GM21529 (cell line): ENCODE data around the gene SLC44A3.

Experiments used
- ATAC-seq: cut with Tn5 transposase; IDR thresholded peaks from one replicate; pipeline ENCODE4 v1.9.1; 2021; ENCODE audit not compliant: unreplicated experiment

The SLC44A3 gene

DNA sequence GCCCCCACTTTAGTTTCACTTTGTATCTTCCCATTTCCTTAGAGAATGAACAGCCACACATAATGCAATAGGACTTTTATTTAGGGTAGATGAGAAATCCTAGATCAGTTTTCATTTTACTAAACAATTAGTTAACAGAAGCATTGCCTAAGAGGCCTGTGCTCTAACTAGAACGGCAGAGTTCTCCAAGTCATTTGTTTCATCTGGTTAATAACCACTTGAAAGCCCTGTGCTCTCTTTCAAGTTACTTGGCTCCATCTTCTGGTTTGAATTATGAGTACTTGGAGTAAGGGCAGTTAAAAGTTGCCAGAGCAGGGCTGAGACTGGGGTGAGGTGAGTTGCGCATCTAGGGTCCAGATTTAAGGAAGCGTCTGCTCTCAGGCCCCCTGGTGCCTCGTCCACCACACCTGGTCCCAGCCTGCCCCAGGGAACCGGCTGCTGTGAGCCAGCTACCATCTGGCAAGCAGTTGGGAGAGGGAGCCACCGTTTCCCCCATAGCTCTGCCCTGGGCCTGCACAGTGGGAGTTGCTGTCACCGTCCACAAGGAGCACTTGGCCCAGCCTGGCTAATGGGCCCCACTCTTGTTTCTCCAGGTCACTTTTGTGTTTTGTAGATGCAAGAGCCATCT, 18.1 kb upstream of the SLC44A3 start:
- ATAC-seq: peak; percentile 79

DNA sequence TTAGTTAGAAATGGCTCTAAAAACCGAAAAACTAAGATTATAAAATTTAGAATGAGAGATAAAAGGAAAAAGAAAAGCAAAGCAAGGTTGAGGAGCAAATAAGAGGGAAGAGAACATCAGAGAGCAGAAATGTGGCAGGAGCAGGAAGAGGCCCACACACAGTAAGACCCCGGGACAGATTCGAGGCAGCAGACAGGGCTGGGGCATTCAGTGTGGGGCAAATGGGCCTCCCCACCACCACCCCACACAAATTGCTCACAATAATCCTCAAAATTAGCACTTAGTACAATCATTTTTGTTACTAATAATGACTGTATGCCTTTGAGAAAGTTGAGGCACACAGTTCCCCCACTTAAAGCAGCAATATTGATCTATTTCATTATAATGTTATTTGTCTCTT, 17.1 kb upstream of the SLC44A3 start:
- ATAC-seq: no peak

DNA sequence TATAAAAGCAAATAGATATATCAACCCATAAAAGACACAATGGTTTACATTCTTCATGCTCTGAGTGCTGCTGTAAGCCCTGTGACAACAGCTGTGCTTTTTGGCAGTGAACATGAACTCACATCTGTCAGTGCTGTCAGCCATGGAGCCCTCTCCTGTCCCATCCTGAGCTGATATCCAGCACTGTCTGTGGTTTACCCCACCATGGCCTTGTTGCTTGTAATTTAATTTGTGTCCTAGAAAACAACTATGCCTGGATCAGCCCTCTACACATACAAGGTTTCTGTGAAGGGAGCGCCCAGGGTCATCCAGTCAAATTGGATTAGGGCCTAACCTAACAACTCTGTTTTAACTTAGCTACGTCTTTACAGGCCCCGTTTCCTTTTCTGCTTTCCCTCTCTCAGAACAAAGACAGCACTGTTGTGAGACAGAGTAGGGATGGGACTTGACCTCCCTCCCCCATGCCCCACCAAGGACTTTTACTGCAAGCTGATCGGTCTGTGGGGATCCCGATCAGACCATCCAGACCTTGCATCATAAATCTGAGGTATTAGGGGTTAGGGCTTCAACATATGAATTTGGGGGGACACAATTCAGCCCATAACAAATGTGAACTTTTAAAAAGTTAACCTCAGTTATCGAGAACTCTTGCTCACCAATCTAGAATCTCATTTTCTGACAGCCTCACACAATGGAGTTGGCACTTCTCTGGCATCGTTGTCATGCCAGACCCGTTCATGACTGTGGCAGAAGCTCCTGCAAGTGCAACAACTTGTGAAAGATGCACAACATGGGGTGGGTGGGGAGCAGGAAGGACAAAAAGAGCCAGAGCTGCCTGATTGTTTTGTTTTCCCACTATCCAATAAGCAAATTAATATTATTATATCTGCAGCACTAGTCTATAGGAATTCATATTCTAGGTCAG, 16.4 kb upstream of the SLC44A3 start:
- no peak for ATAC-seq

DNA sequence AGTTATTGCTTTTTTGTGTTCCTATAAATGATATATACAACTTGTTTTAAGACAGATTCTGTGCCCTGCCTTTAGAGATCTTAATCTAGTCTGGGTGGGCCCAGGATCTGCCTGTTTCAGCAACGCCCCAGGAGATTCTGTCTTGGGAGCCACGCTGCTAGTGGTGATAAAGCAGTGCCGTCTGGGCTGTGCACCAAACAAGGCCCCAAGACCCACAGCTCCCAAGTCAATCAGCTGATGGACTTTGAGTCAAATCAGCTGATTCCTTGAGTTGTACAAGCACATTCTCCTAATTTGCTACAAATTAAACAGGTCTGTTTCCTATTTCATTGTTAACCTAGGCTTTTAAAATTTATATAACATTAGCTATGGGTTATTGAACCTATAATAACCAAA, 15.7 kb upstream of the SLC44A3 start:
- ATAC-seq: no peak

DNA sequence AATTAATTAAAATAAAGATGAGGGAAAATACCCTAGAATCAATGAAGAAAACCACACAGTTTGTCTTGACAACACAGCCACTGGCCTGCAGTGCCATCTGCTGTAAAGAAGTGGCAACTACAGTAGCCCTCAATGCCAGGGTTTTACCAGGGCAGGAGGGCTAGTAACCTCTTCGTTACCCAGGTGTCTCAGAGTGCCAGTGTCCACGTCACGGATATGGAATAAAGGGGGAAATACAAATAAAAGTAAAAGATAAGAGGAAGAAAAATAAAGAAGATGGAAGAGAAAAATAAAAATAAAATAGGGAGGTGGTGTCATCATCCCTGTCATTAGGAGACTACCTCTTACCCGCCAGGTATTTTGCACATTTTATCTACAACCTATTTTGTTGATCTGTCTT, 14.2 kb upstream of the SLC44A3 start:
- no peak for ATAC-seq

DNA sequence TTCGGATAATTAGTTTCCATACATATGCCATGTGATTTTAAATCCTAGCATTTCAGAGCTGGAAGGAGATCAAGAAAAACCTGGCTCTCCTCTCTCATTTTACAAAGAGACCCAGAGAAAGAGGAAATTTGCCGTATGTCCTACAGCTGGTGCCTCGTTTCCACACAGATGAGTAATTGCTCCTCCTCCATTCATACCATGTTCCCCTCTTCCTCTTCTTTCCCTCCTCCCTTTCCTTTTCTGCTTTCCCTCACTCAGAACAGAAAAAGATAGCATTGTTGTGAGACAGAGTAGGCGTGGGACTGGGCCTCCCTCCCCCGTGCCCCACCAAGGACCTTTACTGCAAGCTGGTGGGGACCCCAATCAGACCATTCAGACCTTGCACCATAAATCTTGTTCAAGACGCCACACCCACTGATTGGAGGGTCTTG, 13.7 kb upstream of the SLC44A3 start:
- no peak for ATAC-seq

DNA sequence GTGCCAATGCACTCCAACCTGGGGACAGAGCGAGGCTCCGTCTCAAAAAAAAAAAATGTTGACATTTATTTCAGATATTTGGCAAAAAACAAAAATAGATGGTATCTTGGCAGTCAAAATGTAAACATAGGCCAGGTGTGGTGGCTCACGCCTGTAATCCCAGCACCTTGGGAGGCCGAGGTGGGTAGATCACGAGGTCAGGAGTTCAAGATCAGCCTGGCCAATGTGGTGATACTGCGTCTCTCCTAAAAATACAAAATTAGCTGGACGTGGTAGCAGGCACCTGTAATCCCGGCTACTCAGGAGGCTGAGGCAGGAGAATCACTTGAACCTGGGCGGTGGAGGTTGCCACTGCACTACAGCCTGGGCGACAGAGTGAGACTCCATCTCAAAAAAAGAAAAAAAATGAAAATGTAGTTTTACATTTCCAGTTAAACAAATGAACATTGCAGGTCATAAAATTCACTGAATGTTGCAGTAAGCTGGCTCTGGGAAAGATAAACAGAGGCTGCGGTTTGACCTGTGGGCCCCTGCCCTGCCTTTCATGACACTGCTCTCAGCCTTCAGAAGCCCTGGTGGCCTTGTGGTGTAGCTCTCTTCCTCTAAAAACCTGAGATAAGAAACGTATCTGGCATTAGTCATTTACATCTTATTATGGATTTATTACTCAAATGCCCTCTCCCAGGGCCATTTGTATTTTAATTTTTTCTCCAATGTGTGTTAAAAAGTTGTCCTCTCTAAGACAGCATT, 12.2 kb upstream of the SLC44A3 start:
- ATAC-seq: no peak

DNA sequence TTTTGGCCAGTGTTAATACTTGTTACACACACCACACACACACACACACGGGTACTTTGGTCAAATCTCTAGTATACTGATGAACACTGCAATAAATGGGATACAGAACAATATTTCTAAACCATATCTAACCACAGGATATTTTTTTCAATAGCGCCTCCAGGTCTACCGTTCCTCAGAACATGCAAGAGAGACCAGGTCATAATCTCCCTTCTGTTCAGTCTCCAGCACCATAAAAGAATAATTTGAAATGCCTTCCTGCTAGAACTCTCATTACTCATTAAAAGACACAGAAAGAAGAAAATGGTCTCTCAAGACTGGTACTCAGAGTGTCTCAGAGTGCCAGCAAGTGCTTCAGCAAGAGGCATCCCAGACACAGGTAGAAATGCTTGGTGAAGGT, 11.5 kb upstream of the SLC44A3 start:
- ATAC-seq: no peak

DNA sequence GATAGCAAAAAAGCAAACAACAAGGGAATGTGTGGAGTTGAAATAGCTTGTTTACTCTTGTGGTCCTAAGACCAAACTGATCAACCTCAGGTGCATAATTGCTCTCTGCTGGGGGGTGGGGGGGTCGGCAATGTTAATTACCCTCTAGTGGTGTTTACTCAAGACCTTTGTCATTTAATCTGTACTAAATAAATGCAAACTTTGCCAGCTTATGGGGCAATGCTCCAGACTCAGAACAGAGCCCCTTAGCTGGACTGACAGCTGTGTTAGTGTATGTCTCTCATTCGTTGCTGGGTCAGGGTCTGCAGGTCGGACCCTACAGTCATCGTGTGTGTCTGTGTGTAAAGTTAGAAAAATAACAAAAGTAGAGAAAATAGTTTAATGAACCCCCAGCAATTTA, 7.2 kb upstream of the SLC44A3 start:
- ATAC-seq: no peak

DNA sequence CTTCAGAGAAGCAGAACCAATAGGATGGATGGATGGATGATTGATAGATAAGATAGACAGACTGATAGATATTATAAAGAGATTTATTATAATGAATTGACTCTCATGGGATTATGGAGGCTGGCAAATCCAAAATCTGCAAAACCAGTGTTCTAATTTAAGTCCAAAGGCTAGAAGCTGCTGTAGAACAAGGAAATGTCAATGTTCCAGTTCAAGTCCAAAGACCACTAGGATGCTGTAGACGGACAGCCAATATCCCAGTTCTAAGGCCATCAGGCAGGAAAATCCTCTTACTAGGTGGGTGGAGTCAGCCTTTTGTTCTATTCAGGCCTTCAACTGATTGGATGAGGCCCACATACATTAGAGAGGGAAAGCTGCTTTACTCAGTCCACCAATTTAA, 4.1 kb upstream of the SLC44A3 start:
- ATAC-seq: no peak

DNA sequence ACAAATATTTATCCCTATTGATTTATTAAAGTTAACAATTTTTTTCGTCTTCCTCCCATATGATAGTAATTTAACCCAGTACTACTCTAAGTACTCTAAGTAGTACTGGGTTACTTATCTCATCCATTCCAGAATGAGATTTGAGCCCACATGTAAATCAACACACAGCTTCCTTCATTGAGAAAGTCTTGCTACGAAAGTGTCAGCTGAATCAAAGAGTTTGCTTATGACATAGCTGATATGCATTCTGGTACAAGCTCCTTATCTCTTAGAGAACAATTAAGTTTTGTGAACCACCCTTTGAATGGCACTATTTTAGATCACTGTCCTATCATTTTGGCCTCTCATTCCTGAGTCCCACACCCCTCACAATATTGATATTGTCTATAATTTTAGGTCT, 2.4 kb upstream of the SLC44A3 start:
- no peak for ATAC-seq

DNA sequence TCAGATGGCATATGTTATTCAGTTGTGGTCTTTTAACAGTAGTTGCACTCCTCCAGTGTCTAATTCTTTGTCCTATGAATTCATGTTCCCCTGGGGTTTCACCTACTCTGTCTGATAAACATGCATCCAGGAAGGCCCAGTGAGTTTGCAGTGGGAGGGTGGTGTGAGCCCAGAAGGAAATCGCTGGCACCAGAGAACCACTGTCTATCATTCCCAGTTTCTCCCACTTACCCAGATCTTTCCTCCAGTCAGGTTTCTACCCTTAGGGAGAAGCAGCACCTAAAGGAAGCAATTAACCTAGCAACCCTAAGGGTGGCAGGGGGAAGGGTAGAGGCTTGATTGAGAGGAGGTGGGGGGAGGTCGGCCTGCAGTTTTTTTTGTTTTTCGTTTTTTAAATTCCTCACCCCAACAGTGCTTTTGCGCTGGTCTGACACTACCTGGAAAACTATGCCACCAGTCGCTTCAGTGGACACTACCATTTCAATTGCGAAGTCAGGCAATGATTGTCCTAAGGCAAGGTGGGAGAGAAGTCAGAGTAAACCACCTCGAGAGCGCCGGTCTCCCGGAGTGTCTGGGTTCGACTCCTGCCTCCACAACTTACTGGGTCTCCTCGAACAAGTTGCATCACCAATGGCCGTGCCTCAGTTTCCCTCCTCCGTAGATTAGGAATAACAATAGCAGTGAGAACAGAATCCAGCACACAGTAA, 766 bp upstream of the SLC44A3 start:
- ATAC-seq: no peak

DNA sequence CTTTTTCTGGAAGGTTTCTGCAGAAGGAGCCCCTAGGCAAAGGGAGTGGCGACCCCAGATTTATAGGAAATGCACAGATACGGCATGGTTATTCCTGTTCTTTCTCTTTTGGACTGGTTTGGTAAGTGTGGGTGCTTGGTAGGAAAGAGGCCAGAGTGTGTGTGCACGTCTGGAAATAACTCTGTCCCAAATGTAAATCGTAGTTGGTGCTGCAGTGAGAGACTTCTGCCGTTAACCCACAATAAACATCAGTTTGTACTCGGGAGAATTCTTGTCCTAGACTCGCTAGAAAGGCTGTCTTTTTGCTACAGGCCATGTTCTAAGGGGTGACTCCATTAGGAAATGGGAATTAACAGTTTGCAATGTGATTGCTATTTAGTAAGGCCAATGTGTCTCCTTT, 779 bp downstream of the SLC44A3 start:
- ATAC-seq: no peak

DNA sequence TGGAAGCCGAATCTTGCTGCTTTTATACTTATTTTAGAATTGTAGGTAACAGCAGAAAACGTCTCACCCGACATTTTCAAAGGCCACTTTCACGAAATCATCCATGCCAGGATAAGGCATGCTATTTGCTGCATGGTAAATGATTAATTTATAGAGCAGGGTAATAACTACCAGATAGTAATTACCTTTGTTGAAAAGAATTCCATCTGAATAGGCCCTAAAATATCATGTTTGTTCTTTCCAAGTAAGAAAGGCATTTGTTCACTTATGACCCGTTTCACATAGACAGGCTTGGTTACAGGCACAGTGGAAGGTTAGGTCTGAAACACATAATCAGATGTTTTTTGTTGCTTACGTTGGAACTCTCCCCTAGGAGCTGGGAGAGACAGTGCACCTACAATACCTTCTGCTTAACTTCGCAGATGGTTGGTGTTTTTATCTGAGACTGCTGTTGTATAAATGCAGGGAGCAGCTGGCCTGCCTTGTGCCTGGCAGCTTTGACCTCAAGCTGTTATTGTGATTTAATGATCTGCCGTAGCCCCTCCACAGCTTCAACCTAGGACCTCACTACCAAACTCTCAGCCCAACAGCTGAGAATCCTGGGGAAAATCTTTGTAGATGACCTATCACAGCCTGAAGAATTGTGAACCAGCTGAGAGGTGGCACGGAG, 1.6 kb downstream of the SLC44A3 start:
- ATAC-seq: no peak

DNA sequence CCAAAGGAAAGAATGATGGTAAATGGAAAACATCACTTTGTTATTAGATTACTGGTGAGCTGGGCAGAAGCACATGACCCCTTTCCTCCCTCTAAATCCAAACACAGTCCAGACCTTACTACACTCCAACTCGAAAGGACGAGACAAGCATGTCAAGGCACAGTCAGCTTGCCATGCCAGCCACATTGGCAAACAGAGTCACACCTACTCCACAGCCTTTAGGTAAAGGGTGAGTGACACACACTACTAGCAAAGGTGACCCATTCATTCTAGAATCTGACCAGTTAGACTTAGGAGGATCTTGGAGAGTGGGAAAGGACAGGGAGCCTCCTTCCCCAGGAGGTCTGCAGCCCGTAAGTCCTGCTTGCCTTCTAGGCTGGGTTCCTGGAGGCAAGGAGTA, 3.0 kb downstream of the SLC44A3 start:
- no peak for ATAC-seq

DNA sequence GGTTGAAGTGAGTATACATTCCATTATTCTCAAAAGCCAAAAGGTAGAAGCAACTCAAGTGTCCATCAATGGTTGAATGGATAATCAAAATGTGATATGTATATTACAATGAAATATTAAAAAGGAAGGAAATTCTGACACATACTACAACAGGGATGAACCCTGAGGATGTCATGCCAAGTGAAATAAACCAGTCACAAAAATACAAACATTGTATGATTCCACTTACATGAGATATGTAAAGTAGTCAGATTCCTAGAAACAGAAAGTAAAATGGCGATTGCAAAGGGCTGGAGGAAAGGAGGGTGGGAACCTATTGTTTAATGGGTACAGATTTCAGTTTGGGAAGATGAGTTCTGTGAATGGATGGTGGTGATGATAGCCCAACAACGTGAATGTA, 5.8 kb downstream of the SLC44A3 start:
- no peak for ATAC-seq

DNA sequence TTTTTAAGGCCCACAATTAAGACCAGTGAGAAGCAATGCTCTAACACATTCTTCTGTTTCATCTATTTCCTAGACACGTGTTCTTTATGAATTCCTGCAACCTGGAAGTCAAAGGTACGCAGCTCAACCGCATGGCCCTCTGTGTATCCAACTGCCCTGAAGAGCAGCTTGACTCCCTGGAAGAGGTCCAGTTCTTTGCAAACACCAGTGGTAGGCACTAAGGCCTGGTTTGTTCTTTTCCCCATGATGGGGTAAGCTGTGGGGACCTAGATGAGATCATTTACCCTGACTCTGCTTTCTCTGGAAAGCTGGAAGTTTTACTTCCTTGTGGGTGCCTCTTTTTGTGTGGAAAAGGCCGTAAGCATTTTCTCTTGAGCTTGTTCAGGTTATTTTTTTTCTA, 7.3 kb downstream of the SLC44A3 start:
- ATAC-seq: no peak

DNA sequence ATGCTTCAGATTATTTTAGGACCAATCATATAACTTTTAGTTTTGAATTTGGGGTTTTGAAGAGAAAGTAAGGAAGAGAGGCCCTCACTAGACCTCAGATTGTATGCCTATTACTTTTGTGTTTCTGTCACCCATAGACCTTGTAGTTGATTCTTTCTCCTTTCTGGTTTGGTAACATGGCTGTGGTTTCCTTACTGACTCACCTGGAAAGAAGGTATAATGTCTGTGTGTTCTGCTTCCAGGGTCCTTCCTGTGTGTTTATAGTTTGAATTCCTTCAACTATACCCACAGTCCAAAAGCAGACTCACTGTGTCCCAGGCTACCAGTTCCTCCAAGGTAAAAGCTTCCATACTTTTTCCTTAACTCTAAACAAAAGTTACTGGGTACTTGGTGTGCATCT, 8.1 kb downstream of the SLC44A3 start:
- ATAC-seq: no peak

DNA sequence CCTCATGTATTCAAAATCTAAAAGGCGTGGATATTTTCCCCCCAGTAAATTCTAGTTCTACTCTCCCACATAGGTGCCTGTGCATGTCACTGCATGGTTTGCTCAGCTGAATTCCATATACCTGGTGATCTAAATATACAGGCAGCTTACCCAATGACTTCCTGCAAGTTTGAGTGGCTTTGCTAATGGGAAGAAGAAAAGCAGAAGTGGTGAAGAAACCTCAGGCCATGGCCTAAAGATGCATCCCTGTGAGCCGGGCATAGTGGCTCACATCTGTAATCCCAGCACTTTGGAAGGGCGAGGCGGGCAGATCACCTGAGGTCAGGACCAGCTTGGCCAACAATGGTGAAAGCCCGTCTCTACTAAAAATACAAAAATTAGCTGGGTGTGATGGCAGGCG, 11.5 kb downstream of the SLC44A3 start:
- no peak for ATAC-seq

DNA sequence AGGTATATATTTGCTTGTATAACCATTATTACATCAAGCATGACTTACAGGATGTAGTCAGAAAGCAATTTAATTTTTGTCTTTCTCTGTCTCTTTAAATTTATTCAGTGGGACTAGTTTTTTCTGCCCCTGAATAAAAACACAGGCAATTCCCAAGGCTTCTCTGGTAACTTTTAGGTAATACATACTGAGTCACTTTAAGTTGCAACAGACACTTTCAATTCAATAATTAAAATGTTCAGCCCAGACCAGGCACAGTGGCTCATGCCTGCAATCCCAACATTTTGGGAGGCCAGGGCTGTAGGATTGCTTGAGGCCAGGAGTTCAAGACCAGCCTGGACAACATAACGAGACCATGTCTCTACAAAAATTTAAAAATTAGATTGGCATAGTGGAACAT, 12.3 kb downstream of the SLC44A3 start:
- ATAC-seq: no peak
